ENCODE results near the gene CLSTN2.

GRCh38 chr3:140461250-140461649 is 526.3 kb downstream of the CLSTN2 start:
- TF ChIP-seq POLR2AphosphoS5 (IDR thresholded peaks at IDR 0.05; ENCODE audit: low read depth, low read length) (no peak), REST (IDR thresholded peaks at IDR 0.05; ENCODE audit: insufficient read depth in 1 of 2, low read depth in 2 of 2, low read length in 2 of 2) (no peak), TAF1 (IDR thresholded peaks at IDR 0.05; ENCODE audit: borderline replicate concordance, insufficient read depth, low read length) (no peak), SIN3A (IDR thresholded peaks at IDR 0.05; ENCODE audit: borderline replicate concordance, insufficient read depth, low read length) (no peak)
